HL-60 (cell line): ENCODE data around the gene GIMD1.

Source experiments
- CTCF ChIP-seq: IDR thresholded peaks from one replicate; pipeline ENCODE4 v1.5.1; 2011; ENCODE audit warnings: low read length, control low read depth, inconsistent platforms; ENCODE audit not compliant: insufficient read depth
- GABPA ChIP-seq: IDR thresholded peaks from 2 replicates; pipeline ENCODE4 v1.6.1; 2012; ENCODE audit warnings: low read depth
- POLR2AphosphoS5 ChIP-seq: IDR thresholded peaks from 2 replicates; pipeline ENCODE4 v1.6.1; 2012; ENCODE audit warnings: low read depth

GRCh38 chr4:106333186-106333585 lies 35.4 kb downstream of the GIMD1 start:
- TF ChIP-seq CTCF: no peak
- TF ChIP-seq POLR2AphosphoS5: no peak
- TF ChIP-seq GABPA: no peak
